Urinary bladder (tissue), 4 donors: ENCODE measurements around the gene CYP3A7. TPM values are rescaled to one million over a fixed set of nuclear protein-coding genes. Genes with fewer than 3 reads are reported as not detected.
"Not testable (repeated sequence)": the region's sequence is repeated elsewhere in the genome, so short reads cannot be mapped to it uniquely, and the experiment has no call there.

Experiments
- DNase-seq: peaks from one replicate; pipeline ENCODE4 v3.0.0-alpha.2; 2015; ENCODE audit errors: extremely low spot score
- H3K27ac ChIP-seq: one replicate; pipeline ENCODE4 v1.5.1; 2013; ENCODE audit warnings: low read depth, mild to moderate bottlenecking, moderate library complexity
- H3K36me3 ChIP-seq: one replicate; pipeline ENCODE4 v1.6.1; 2013; ENCODE audit warnings: mild to moderate bottlenecking, moderate library complexity; ENCODE audit not compliant: insufficient read depth
- H3K4me1 ChIP-seq: one replicate; pipeline ENCODE4 v1.6.1; 2013; ENCODE audit warnings: mild to moderate bottlenecking, moderate library complexity; ENCODE audit not compliant: insufficient read depth
- H3K4me3 ChIP-seq: one replicate; pipeline ENCODE4 v1.5.1; 2013; ENCODE audit warnings: low read depth, low read length
- WGBS: extraction: QIAGEN DNeasy Blood & Tissue Kit; methylation state at CpG from one replicate; pipeline ENCODE4 v1.1.7; 2013; 5-methylcytosine and 5-hydroxymethylcytosine counted together
- polyA plus RNA-seq: library from polyadenylated mRNA; stranded (reverse); fragments of 200-250 nt; gene quantifications from one replicate; pipeline ENCODE4 v1.2.3, GENCODE V29; 2013
- total RNA-seq: library from RNA; depleted of rRNA; stranded (reverse); fragments of >200 nt; gene quantifications from one replicate; pipeline ENCODE4 v1.2.3, GENCODE V29; 2014
- donor health status: healthy with polysubstance abuse.
- donor health status: healthy.

CYP3A7 gene
- total and polyA plus RNA-seq, 2 donors = 0.06 to 0.21 TPM

- WGBS = 91% methylated on average over 1 of the region's 1 CpG
Measured at GRCh38 chr7:99755085-99755484, 20.1 kb upstream of the CYP3A7 start.

GRCh38 chr7:99752356-99752755, 17.4 kb upstream of the CYP3A7 start:
- Histone ChIP-seq H3K4me1 (no peaks in the 10 kb centered on the region), H3K36me3 (no peaks in the 10 kb centered on the region), H3K4me3 (no peak overlapping the region), H3K27ac (no peak overlapping the region)
- WGBS = 15% methylated on average over 3 of the region's 3 CpGs
- no peak for DNase-seq

More at GRCh38 chr7:99755085-99755484, 20.1 kb upstream of the CYP3A7 start:
- H3K4me1 ChIP-seq = no peaks in the 10 kb centered on the region
- no peaks in the 10 kb centered on the region for H3K36me3 ChIP-seq
- no peak overlapping the region for H3K4me3 ChIP-seq
- DNase-seq = no peak
- H3K27ac ChIP-seq = no peak overlapping the region

GRCh38 chr7:99751322-99752052, 16.5 kb upstream of the CYP3A7 start:
- H3K4me1 ChIP-seq, DNase-seq, H3K4me3 ChIP-seq, H3K36me3 ChIP-seq, H3K27ac ChIP-seq: not testable (repeated sequence)
- WGBS = 20% methylated on average over 5 of the region's 5 CpGs

GRCh38 chr7:99748846-99749579, 14.0 kb upstream of the CYP3A7 start:
- Histone ChIP-seq H3K4me3 (no peak overlapping the region), H3K27ac (no peak overlapping the region), H3K36me3 (no peaks in the 10 kb centered on the region), H3K4me1 (no peaks in the 10 kb centered on the region)
- WGBS = 74% methylated on average over 6 of the region's 6 CpGs
- DNase-seq = no peak

- not testable (repeated sequence) for H3K4me3 ChIP-seq, H3K36me3 ChIP-seq, H3K27ac ChIP-seq, H3K4me1 ChIP-seq, DNase-seq
- WGBS = 80% methylated on average over 2 of the region's 3 CpGs
Measured at GRCh38 chr7:99746915-99747314, 11.9 kb upstream of the CYP3A7 start.

- not testable (repeated sequence) for DNase-seq, H3K4me3 ChIP-seq, H3K4me1 ChIP-seq, H3K27ac ChIP-seq, H3K36me3 ChIP-seq
- WGBS = 62% methylated on average over 3 of the region's 3 CpGs
Measured at GRCh38 chr7:99745395-99745794, 10.4 kb upstream of the CYP3A7 start.

- Histone ChIP-seq H3K4me3 (no peak overlapping the region), H3K27ac (no peak overlapping the region), H3K4me1 (no peaks in the 10 kb centered on the region), H3K36me3 (no peaks in the 10 kb centered on the region)
- no peak for DNase-seq
- 80% methylated on average over 4 of the region's 4 CpGs for WGBS
Measured at GRCh38 chr7:99742737-99743394, 7.9 kb upstream of the CYP3A7 start.

GRCh38 chr7:99741441-99741795, 6.4 kb upstream of the CYP3A7 start:
- 85% methylated on average over 2 of the region's 2 CpGs for WGBS
- DNase-seq = no peak

GRCh38 chr7:99740573-99741440, 5.8 kb upstream of the CYP3A7 start:
- H3K27ac ChIP-seq = no peak overlapping the region
- H3K4me3 ChIP-seq = no peak overlapping the region
- WGBS = 68% methylated on average over 5 of the region's 5 CpGs
- H3K4me1 ChIP-seq = no peaks in the 10 kb centered on the region
- DNase-seq = no peak
- H3K36me3 ChIP-seq = no peaks in the 10 kb centered on the region

More at GRCh38 chr7:99741441-99741795, 6.4 kb upstream of the CYP3A7 start:
- H3K36me3 ChIP-seq = no peaks in the 10 kb centered on the region
- no peak overlapping the region for H3K4me3 ChIP-seq
- H3K4me1 ChIP-seq = no peaks in the 10 kb centered on the region
- H3K27ac ChIP-seq = no peak overlapping the region

- 80% methylated on average over 2 of the region's 2 CpGs for WGBS
- no peak for DNase-seq
- no peak overlapping the region for H3K27ac ChIP-seq
- H3K4me1 ChIP-seq = no peaks in the 10 kb centered on the region
- H3K4me3 ChIP-seq = no peak overlapping the region
- no peaks in the 10 kb centered on the region for H3K36me3 ChIP-seq
Measured at GRCh38 chr7:99739699-99740572, 4.9 kb upstream of the CYP3A7 start.

- no peaks in the 10 kb centered on the region for H3K4me1 ChIP-seq
- WGBS = 70% methylated on average over 1 of the region's 1 CpG
- no peak overlapping the region for H3K27ac ChIP-seq
- DNase-seq = no peak
- H3K4me3 ChIP-seq = no peak overlapping the region
- H3K36me3 ChIP-seq = no peaks in the 10 kb centered on the region
Measured at GRCh38 chr7:99737726-99738125, 2.7 kb upstream of the CYP3A7 start.

GRCh38 chr7:99736667-99737066, 1.7 kb upstream of the CYP3A7 start:
- not testable (repeated sequence) for H3K4me3 ChIP-seq, H3K27ac ChIP-seq, H3K4me1 ChIP-seq, H3K36me3 ChIP-seq, DNase-seq
- WGBS = 93% methylated on average over 4 of the region's 4 CpGs
